Measurements from ENCODE around the gene OGFRL1.
A peak's percentile ranks its signal among the peaks of the same experiment; 100 is the strongest.

The OGFRL1 gene

DNA sequence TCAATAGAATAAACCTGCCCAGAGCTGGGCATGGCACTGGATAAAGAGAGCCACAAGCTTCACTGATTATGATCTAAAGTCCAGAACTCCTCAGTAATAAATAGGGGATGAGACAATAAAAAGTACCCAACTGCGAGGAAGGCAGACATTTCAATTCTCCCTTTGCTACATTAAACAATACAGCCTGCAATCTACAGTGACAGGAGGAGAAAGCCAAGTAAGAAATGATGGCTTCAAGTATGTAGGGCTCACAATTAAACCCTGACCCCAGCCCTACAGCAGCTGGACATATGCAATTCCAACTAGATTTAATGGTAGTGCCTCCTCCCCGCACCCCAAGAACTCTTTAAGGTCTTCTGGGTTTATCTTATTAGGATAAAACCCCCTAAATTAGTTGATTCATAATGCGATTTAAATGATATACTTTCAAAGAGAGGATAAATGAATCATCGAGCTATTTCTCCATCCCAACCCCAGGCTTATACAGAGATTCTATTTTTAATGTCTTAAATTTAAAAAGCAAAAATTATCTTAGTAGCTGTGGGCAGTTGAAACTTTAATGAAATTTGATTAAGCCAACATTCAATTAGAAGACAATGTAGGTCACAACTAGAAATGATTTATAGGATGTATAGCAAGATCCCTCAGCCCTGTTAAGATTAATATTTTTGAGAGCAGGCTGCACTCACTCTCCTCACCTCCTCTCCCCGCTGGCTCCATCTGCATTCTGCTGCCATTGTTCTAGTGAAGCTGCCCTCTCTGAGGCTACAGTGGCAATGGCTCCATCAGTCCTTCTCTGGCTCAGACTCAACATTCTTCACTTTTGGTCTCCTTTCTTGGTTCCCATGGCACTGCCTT lies 57.1 kb downstream of the OGFRL1 start:
- no peak overlapping the region for H3K27ac ChIP-seq

DNA sequence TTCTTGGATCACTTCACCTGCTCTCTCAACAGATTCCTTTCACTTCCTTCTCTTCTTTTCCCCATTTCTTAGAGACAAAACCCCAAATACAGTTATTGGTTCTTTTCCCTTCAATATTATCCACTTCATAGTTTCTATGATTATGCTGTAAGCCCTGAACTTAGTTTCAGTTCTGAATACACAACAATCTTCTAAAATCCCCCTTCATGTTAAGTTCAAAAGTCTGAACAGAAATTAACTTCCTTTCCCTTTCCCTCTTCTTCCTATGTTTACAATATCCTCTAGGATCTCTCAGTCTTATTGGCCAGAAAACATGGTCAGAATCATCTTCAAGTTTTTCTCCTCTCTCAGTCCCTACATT lies 57.7 kb downstream of the OGFRL1 start:
- TF ChIP-seq, protein P1, sequence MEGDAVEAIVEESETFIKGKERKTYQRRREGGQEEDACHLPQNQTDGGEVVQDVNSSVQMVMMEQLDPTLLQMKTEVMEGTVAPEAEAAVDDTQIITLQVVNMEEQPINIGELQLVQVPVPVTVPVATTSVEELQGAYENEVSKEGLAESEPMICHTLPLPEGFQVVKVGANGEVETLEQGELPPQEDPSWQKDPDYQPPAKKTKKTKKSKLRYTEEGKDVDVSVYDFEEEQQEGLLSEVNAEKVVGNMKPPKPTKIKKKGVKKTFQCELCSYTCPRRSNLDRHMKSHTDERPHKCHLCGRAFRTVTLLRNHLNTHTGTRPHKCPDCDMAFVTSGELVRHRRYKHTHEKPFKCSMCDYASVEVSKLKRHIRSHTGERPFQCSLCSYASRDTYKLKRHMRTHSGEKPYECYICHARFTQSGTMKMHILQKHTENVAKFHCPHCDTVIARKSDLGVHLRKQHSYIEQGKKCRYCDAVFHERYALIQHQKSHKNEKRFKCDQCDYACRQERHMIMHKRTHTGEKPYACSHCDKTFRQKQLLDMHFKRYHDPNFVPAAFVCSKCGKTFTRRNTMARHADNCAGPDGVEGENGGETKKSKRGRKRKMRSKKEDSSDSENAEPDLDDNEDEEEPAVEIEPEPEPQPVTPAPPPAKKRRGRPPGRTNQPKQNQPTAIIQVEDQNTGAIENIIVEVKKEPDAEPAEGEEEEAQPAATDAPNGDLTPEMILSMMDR (IDR thresholded peaks at IDR 0.05): no peak
- TF ChIP-seq ZFX (IDR thresholded peaks at IDR 0.05; ENCODE audit: borderline replicate concordance): no peak
- H3K27ac ChIP-seq: no peak overlapping the region

More for the DNA sequence above, 57.1 kb downstream of the OGFRL1 start:
- TF ChIP-seq, protein P1 (IDR thresholded peaks at IDR 0.05): no peak
- TF ChIP-seq ZFX (IDR thresholded peaks at IDR 0.05; ENCODE audit: borderline replicate concordance): no peak

DNA sequence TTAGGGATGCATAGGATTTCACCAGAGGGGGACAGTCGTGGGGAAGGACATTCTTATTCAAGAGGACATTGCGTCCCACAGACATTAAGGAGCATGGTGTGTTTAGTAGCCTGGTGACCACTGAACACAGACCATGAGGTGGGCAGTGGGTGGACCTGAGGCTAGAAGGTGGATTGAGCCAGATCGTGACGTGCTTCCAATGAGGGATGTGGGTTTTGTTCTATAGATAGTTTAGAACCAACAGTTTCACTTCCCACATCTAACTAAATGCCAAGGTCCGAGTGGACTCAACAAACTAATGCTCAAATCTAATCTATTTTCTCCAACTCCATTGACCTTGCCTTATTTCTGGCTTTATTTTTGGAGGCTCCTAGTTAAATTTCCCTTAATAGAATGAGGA lies 58.5 kb downstream of the OGFRL1 start:
- no peak overlapping the region for H3K27ac ChIP-seq
- TF ChIP-seq, protein P1 (IDR thresholded peaks at IDR 0.05): no peak
- no peak for TF ChIP-seq ZFX (IDR thresholded peaks at IDR 0.05; ENCODE audit: borderline replicate concordance)

DNA sequence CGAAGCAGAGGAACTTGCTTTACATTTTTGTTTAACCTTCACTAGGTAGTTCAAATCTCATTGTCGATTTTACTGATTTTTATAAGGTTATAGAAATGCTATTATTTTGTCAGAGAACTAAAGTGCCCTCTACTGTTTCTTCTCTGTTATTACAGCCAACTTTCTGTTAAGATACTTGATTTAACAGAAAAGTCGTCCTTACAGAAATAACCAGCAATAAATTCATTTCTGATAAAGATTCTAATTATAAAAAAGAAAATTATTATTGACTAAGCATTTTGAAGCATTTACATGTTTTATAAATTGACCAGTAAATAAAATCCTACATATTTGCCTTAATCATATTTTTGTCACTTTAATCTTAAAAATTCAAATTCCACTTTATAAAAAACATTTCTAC lies 60.8 kb downstream of the OGFRL1 start:
- no peak overlapping the region for H3K27ac ChIP-seq
- TF ChIP-seq, protein P1 (IDR thresholded peaks at IDR 0.05): peak; percentile 85
- no peak for TF ChIP-seq ZFX (IDR thresholded peaks at IDR 0.05; ENCODE audit: borderline replicate concordance)

DNA sequence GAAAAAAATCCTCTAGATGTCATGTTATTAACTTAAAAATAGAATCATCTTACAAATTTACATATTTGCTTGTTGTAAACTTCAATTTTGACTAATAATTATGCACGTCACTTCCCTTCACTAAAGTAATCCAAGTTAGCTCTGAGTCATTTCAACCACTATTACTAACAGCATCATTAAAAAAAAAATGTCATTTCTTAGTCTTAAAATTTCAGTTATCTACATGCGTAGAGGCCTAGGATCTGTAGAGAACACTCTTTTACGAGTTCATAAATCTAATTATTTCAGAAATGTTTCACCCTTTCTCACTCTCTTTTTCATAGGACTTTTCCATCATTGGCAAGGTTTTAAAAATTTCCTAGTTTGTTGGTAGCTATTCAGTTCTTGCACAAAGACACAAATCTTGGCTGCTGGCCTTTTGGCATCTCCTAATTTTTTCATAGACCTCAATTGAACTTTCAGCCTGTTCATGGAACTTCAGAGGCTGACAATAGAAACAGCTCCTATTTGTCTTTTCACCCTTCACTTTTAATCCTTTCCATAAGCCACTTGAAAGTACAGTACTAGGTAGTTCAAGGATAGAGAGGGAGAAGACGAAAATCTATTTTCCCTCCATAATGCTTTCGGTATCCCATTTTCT lies 61.5 kb downstream of the OGFRL1 start:
- TF ChIP-seq ZFX (IDR thresholded peaks at IDR 0.05; ENCODE audit: borderline replicate concordance): no peak
- TF ChIP-seq, protein P1 (IDR thresholded peaks at IDR 0.05): no peak
- no peak overlapping the region for H3K27ac ChIP-seq

DNA sequence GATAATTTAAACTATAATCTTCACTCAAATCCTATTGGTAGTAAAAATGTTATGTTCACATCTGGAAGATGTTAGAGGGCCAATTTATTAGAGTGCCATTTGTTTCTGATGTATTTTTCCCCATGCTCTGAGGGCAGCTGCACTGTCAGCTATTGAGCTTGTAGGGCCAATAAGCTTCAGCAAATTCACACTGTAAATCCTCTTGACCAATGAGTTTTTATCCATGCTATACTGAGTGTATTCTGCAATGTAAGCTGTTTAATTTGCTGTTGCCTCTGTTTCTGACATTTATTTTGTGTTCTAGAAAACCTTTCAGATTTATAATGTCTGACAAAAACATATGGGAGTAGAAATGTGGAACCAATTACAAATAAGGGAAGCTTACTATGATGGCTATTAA lies 62.6 kb downstream of the OGFRL1 start:
- no peak overlapping the region for H3K27ac ChIP-seq
- no peak for TF ChIP-seq ZFX (IDR thresholded peaks at IDR 0.05; ENCODE audit: borderline replicate concordance)

Measured in 22Rv1 (cell line).